ENCODE measurements around the gene FGF10.

Gene FGF10

DNA sequence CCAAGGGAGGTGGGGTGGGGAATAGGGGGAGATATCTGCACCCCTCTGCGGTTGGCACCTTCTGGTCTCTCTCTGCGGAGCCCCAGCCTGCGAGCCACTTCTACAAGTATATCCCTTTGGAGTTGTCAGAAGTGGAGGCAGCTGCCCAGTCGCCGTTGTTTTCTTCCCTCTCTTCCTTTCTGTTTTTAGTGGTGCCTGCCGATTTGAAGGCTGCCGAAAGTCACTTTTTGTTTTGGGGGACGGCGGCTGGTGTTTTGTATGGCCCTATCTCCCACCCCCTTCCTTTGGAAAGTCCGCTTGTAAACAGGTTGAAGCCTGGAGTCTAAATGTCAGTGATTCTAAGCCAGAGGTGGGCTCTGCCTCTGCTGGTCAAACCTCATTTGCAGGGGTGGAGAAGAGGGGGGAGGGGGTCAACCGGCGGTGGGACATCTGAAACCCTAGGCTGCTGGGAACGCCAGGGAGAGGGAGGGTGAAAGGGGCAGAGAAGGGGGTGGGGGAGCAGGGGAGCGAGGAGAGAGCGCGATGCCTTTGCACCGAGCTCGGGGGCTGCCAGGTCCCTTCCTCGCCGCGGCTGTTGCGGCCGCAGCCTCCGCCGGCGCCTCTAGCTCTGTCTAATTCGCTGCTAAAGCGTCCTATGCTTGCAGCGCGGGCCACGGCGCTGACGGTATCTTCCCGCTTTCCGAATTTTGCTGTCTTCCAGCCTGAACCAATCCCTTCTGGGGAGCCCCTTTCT lies at the start of gene FGF10:
Gene FGF10, minus strand, starts transcription at position 331 of the 733 bp plus-strand sequence. CDS start 738 bp downstream, outside the sequence.
- Histone ChIP-seq H3K4me1 (ENCODE audit: insufficient read depth, low read length) (peaks cover 10% of the 10 kb centered on the region; the same call in 1 of the 2 replicates), H3K9ac (ENCODE audit: low read depth, low read length) (peak within 1 kb of the TSS; percentile 64), H3K36me3 (ENCODE audit: insufficient read depth, low read length) (no peaks in the 10 kb centered on the region), H3K9me3 (ENCODE audit: control insufficient read depth, insufficient read depth, low read length) (no peaks in the 10 kb centered on the region)

- no peaks in the 10 kb centered on the region for H3K36me3 ChIP-seq (ENCODE audit: insufficient read depth, low read length)
- H3K4me1 ChIP-seq (ENCODE audit: insufficient read depth, low read length): no peaks in the 10 kb centered on the region
- no peaks in the 10 kb centered on the region for H3K9me3 ChIP-seq (ENCODE audit: control insufficient read depth, insufficient read depth, low read length)
- H3K9ac ChIP-seq (ENCODE audit: low read depth, low read length): no peak overlapping the region
These were observed 37.7 kb upstream of the FGF10 start for GRCh38 chr5:44426944-44427343.

DNA sequence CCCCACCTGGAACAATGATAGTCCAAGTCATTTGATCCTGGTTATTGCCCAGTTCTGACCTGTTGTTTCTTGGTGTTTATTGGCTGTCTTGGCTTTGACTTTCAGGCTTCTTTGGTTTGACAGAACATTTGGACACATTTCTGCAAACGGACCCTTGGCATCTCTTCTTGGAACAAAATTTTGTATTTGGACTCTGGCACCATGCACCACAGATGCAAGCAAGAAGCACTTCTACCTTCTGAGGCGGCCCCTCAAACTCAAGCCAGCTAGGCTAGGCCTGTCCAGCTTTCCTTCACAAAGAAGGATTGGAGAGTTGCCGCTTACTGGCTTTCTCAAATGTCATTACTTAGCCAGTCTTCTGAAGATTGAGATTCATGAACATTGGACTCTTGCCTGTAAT lies 23.1 kb upstream of the FGF10 start:
- Histone ChIP-seq H3K9ac (ENCODE audit: low read depth, low read length) (no peak overlapping the region), H3K9me3 (ENCODE audit: control insufficient read depth, insufficient read depth, low read length) (no peaks in the 10 kb centered on the region; the same call in 1 of the 2 replicates), H3K36me3 (ENCODE audit: insufficient read depth, low read length) (no peaks in the 10 kb centered on the region), H3K4me1 (ENCODE audit: insufficient read depth, low read length) (no peaks in the 10 kb centered on the region)

GRCh38 chr5:44402084-44402483 lies 12.9 kb upstream of the FGF10 start:
- no peaks in the 10 kb centered on the region for H3K4me1 ChIP-seq (ENCODE audit: insufficient read depth, low read length)
- no peaks in the 10 kb centered on the region for H3K36me3 ChIP-seq (ENCODE audit: insufficient read depth, low read length)
- no peak overlapping the region for H3K9ac ChIP-seq (ENCODE audit: low read depth, low read length)
- no peaks in the 10 kb centered on the region for H3K9me3 ChIP-seq (ENCODE audit: control insufficient read depth, insufficient read depth, low read length)

DNA sequence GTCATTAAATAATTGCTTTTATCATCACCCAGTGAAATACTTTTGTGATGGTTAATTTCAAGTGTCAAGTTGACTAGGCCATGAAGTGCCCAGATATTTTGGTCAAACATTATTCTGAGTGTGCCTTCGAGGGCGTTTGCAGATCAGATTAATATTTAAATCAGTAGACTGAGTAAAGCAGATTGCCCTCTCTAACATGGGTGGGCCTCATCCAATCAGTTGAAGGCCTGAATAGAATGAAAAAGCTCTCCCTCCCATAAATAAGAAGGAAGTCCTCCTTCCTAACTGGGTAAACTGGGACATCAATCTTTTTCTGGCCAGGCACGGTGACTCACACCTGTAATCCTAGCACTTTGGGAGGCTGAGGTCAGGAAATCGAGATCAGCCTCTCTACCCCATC lies 12.4 kb upstream of the FGF10 start:
- Histone ChIP-seq H3K9ac (ENCODE audit: low read depth, low read length) (no peak overlapping the region), H3K4me1 (ENCODE audit: insufficient read depth, low read length) (no peaks in the 10 kb centered on the region), H3K9me3 (ENCODE audit: control insufficient read depth, insufficient read depth, low read length) (no peaks in the 10 kb centered on the region), H3K36me3 (ENCODE audit: insufficient read depth, low read length) (no peaks in the 10 kb centered on the region)

- Histone ChIP-seq H3K9ac (ENCODE audit: low read depth, low read length) (no peak overlapping the region), H3K36me3 (ENCODE audit: insufficient read depth, low read length) (no peaks in the 10 kb centered on the region), H3K9me3 (ENCODE audit: control insufficient read depth, insufficient read depth, low read length) (no peaks in the 10 kb centered on the region), H3K4me1 (ENCODE audit: insufficient read depth, low read length) (peaks cover 5% of the 10 kb centered on the region; the same call in 1 of the 2 replicates)
These were observed 9.2 kb upstream of the FGF10 start for GRCh38 chr5:44398382-44398781.

DNA sequence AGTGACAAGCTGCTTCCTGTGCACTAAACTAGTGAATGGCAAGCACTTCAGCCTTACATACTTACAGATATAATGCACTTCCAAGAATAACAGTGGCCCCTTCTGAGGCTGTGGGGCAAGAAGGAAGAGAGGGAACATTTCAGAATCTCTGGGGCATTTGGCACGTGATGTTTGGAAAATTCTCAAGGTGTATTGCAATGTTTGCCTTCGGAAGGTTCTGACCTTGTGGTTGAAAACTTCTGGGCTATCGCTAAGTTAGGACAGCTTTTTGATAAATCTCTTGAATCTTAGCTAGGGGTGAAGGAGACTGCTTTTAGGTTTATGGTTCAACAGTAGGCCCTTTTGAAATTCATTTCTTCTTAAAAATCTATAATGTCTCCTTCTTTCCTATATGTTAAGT lies 7.1 kb upstream of the FGF10 start:
- peaks cover 5% of the 10 kb centered on the region; the same call in 1 of the 2 replicates for H3K4me1 ChIP-seq (ENCODE audit: insufficient read depth, low read length)
- no peaks in the 10 kb centered on the region for H3K9me3 ChIP-seq (ENCODE audit: control insufficient read depth, insufficient read depth, low read length)
- no peak overlapping the region for H3K9ac ChIP-seq (ENCODE audit: low read depth, low read length)

GRCh38 chr5:44390351-44390750 lies 1.1 kb upstream of the FGF10 start:
- Histone ChIP-seq H3K9me3 (ENCODE audit: control insufficient read depth, insufficient read depth, low read length) (no peaks in the 10 kb centered on the region), H3K36me3 (ENCODE audit: insufficient read depth, low read length) (no peaks in the 10 kb centered on the region), H3K4me1 (ENCODE audit: insufficient read depth, low read length) (peaks cover 15% of the 10 kb centered on the region; the same call in 1 of the 2 replicates), H3K9ac (ENCODE audit: low read depth, low read length) (peak overlapping the region; percentile 64; the same call in 1 of the 2 replicates)

More for the DNA sequence above, 7.1 kb upstream of the FGF10 start:
- H3K36me3 ChIP-seq (ENCODE audit: insufficient read depth, low read length): no peaks in the 10 kb centered on the region

GRCh38 chr5:44389823-44390143 lies 563 bp upstream of the FGF10 start:
- Histone ChIP-seq H3K4me1 (ENCODE audit: insufficient read depth, low read length) (peaks cover 12% of the 10 kb centered on the region; the same call in 1 of the 2 replicates), H3K9me3 (ENCODE audit: control insufficient read depth, insufficient read depth, low read length) (no peaks in the 10 kb centered on the region), H3K9ac (ENCODE audit: low read depth, low read length) (peak overlapping the region; percentile 64), H3K36me3 (ENCODE audit: insufficient read depth, low read length) (no peaks in the 10 kb centered on the region)

- Histone ChIP-seq H3K9me3 (ENCODE audit: control insufficient read depth, insufficient read depth, low read length) (no peaks in the 10 kb centered on the region), H3K4me1 (ENCODE audit: insufficient read depth, low read length) (peaks cover 10% of the 10 kb centered on the region; the same call in 1 of the 2 replicates), H3K36me3 (ENCODE audit: insufficient read depth, low read length) (no peaks in the 10 kb centered on the region), H3K9ac (ENCODE audit: low read depth, low read length) (peak overlapping the region; percentile 64; the same call in 1 of the 2 replicates)
These were observed 715 bp downstream of the FGF10 start for GRCh38 chr5:44388321-44389089.

DNA sequence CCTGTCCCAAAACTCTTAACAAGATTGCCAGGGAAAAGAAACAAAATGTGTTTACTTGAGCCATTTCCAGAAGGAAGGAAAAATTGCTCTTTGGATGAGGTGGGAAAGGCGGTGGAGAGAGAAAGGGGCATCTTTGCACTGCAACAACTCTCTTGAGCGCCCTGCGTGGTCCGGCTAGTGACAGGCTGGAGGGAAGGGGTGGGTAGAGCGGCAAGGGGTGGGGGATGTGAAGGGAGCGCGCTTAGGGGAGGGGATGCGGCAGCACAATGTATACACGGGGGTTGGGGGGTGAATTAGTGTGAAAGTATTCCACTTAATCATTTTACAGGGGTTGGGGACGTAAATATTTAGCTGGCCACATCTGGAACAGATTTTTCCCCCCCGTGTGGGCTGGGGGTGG lies 1.3 kb downstream of the FGF10 start:
- no peaks in the 10 kb centered on the region for H3K36me3 ChIP-seq (ENCODE audit: insufficient read depth, low read length)
- no peaks in the 10 kb centered on the region for H3K9me3 ChIP-seq (ENCODE audit: control insufficient read depth, insufficient read depth, low read length)
- peaks cover 10% of the 10 kb centered on the region; the same call in 1 of the 2 replicates for H3K4me1 ChIP-seq (ENCODE audit: insufficient read depth, low read length)
- peak overlapping the region; percentile 64; the same call in 1 of the 2 replicates for H3K9ac ChIP-seq (ENCODE audit: low read depth, low read length)

- Histone ChIP-seq H3K9me3 (ENCODE audit: control insufficient read depth, insufficient read depth, low read length) (no peaks in the 10 kb centered on the region), H3K36me3 (ENCODE audit: insufficient read depth, low read length) (no peaks in the 10 kb centered on the region), H3K9ac (ENCODE audit: low read depth, low read length) (peak overlapping the region; percentile 27; the same call in 1 of the 2 replicates), H3K4me1 (ENCODE audit: insufficient read depth, low read length) (peaks cover 10% of the 10 kb centered on the region; the same call in 1 of the 2 replicates)
These were observed 1.8 kb downstream of the FGF10 start for GRCh38 chr5:44387406-44387805.

GRCh38 chr5:44385291-44385900 lies 3.8 kb downstream of the FGF10 start:
- Histone ChIP-seq H3K9ac (ENCODE audit: low read depth, low read length) (no peak overlapping the region), H3K36me3 (ENCODE audit: insufficient read depth, low read length) (no peaks in the 10 kb centered on the region), H3K9me3 (ENCODE audit: control insufficient read depth, insufficient read depth, low read length) (no peaks in the 10 kb centered on the region), H3K4me1 (ENCODE audit: insufficient read depth, low read length) (peaks cover 6% of the 10 kb centered on the region; the same call in 1 of the 2 replicates)

- H3K9me3 ChIP-seq (ENCODE audit: control insufficient read depth, insufficient read depth, low read length): no peaks in the 10 kb centered on the region
- H3K9ac ChIP-seq (ENCODE audit: low read depth, low read length): no peak overlapping the region
- H3K4me1 ChIP-seq (ENCODE audit: insufficient read depth, low read length): 0 out of 2 replicates have a peak, but pooled peaks cover 5% of the 10 kb centered on the region
- H3K36me3 ChIP-seq (ENCODE audit: insufficient read depth, low read length): no peaks in the 10 kb centered on the region
These were observed 4.4 kb downstream of the FGF10 start for GRCh38 chr5:44384816-44385215.

Data from ES-I3 (cell line).